NCI-H1694 treated with DMSO at 0.1 percent for 48 hours (cell line): ENCODE measurements around the gene PLEKHA7.
"Not testable (repeated sequence)": the region's sequence is repeated elsewhere in the genome, so short reads cannot be mapped to it uniquely, and the experiment has no call there.

ENCODE experiments used
- DNase-seq: peaks from one replicate; lab custom pipeline; 2025; lab: John Stamatoyannopoulos, UW

PLEKHA7 gene

DNA sequence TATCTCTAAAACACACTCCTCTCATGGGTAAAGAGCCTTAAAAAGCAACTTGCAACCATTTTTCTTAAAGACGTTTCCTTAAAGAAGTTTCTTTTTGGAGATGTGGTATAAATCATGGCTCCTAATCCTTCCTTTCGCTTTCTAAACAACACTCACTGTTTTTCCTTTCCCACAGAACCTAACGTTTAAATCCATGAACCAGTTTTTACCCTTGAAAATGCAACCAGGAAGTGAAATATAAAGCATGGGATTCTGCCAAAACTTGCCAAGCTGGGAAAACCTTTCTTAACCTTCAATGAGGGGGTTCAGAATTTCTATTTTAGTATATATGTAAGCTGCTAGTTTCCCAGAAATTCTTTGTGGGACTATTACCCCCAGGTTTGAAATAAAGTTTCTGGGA lies 8.6 kb downstream of the PLEKHA7 start:
- DNase-seq = no peak

DNA sequence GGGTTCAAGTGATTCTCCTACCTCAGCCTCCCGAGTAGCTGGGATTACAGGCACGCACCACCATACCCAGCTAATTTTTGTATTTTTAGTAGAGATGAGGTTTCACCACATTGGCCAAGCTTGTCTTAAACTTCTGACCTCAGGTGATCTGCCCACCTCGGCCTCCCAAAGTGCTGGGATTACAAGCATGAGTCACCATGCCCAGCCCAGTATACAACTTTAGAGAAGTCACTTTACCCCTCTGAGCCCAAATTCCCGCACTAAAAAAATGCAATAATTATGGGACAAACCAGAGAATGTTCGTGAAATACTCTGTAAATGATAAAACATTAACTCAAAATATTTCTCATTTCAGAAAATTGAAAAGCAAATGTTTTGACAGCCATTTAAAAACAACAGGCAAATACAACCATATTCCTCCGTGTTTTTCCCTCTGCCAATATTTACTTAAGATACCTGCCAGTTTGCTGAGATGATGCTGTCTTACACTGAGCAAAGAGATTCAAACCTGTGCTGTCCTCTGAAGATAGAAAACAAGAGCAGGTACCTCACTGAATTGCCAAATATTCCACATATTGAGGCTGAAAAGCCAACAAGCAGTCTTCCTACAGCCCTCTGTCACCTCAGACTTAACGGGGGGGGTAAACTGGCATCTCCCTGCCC lies 9.6 kb downstream of the PLEKHA7 start:
- no peak for DNase-seq

DNA sequence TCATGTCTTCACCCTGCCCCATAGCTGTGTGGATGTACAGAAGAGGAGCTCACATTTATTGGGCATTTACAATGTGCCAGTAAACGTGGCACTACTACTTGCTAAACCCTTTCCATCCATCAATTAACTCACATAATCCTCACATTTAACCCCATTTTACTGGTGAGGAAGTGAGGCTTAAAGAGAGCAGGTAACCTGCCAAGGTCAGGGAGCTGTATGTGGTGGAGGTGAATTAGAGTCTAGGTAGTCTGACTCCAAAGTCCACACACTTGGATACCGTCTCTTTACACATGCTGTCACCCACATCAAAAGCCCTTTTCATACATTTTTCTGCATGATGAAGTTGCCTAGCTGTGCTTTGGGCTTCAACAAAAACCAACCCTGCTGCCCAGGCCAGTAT lies 10.8 kb downstream of the PLEKHA7 start:
- DNase-seq = no peak

DNA sequence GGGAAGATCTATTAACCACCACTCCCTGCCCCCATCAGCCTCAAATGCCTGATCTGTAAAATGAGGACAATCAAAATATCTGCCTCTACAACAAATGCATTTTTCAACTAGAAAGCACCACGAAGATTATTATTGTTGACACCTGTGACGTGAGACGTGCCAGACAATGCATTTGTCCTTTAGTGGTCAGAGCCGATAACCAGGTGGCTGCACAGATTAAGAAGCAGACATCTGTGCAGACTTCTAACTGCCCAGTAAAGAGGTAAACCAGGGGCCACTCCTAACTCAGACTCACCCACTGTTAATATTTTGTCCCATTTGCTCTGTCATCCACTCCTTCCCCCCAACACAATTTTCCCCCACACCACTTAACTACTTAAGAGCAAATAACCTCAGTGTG lies 11.7 kb downstream of the PLEKHA7 start:
- no peak for DNase-seq

DNA sequence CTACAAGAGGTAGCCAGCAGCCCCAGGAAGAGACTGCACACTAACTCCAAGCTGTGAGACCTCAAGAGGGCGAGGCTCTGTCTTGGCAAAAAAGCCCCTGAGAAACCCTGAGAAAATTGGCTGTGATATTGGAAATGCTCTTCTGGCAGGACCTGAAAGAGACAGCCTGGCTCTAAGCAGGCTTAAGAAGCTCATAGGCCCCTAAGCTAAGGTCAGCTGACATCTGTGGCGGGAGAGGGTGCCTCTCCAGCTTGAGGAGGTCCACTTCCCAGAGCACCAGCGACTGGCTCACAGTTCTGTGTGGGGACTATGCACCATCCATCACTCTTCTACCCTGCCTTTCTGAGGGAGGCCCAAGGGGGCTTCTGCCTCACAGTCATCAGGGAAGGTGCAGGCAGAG lies 12.4 kb downstream of the PLEKHA7 start:
- DNase-seq = no peak

DNA sequence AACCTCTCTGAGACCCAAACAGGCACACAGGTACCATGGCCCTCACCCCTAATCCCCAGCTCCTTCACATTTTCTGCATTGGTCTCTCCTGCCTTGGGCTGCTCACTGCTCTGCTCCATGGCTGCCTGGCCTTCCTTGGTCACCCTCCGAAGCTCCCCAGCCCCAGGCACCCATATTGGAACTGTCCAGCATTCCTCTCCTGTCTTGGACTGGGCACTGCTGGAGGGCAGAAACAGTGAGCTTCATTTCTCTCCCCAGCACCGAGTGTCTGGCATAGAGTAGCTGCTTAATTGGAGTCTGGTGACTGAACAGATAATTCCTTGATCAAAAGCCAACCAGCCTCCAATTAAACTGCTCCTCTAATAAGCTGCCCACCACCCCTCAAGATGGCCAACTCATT lies 13.2 kb downstream of the PLEKHA7 start:
- no peak for DNase-seq

DNA sequence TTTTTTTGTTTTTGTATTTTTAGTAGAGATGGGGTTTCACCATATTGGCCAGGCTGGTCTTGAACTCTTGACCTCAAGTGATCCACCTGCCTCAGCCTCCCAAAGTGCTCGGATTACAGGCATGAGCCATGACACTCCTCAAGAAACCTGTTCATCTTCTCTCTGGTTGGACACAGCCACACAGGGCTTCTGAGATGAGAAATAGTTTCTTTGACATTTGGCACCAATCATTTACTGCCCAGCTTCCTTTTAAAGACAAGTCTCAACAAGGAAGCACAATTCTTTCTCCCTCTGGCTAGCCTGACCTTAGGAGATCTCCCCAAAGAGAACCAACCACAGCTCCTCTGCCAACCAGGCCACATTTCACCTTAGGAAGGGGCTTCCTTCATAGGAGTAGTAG lies 14.0 kb downstream of the PLEKHA7 start:
- DNase-seq = not testable (repeated sequence)

DNA sequence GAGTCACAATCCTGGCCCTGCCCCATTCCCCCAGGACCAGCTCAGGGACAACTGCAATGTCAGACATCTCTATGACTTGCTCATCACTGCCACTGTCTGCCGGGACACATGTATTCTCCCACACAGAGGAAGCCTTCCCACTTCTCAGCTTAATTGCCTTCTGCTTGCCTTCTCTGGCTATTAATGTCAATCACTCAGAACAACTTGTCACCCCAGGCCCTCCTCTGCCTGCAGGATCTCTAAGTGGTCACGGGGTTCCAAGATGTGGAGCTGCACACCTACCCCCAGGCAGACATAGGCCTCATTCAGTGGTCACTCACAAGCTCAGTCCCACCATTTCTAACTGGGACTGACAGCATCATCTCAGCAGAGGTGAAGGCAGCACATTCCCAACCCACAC lies 15.1 kb downstream of the PLEKHA7 start:
- DNase-seq = no peak

DNA sequence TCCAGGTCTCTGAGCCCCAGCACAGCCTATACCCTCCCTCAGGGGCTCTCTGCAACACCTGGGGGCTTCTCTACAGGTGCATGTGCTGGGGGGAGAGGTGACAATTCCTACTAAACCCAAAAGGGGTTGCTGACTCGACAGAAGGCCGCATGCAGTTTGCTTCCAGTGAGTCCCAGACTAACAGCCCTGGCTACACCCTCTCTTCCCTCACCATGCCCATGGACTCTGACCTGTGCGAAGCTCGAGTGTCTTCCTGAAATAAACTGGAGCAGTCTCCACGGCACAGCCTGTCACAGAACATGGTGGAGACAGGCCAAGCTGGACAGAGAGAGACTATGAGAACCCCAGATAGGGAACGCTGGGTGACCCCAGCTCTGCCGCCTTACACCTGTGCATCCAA lies 16.6 kb downstream of the PLEKHA7 start:
- no peak for DNase-seq

DNA sequence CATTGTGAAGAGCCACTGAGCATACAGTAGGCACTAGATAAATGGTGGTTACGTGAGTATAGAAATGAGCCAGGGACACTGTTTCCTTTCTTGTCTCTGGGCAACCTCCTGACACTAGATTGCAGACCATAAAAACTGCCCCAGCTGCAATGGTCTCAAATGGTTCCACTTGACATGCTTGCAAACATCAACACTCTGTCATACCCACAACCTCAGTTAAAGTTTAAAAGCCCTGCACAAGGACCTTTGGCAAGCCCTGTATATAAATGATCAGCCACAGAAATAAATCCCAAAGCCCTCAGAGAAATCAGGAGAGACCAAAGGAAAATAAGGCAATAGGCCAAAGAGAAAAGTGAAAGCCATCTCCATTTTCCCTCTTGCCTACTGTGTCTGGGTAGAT lies 20.7 kb downstream of the PLEKHA7 start:
- DNase-seq = no peak

DNA sequence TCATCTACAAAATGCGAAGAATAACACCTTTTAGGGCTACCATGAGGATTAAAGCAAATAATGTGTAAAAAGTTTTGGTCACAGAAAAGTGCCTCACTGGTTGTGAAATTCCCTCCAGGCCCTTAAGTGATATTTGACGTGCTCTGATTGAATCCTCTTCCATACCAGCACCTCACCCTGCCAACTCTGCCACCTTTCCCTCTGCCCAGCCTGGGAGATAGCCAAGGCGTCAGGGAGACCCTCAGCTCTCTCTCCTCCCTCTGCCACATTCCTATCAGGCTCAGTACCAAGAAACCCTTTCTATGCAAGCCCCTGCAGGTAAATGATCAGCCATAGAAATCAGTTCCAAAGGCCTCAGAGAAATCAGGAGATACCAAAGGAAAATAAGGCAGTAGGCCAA lies 21.4 kb downstream of the PLEKHA7 start:
- no peak for DNase-seq

DNA sequence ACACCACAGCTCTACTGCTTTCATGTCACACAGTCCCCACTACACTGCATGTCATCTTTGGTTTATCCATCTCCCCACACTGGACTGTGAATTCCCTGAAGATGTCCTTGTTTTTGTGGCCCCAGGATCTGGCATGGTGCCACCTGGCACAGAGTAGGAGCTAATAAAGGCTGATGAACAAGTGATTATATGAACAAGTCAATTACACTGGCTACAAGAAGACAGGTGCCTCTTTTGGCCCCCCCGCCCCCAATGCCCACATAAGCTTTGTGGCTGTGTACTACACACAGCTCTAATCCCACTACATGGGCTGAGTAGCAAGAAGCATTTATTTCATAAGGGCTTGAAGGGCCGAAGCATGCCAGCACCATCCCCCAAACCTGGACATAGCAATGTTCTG lies 24.7 kb downstream of the PLEKHA7 start:
- no peak for DNase-seq

DNA sequence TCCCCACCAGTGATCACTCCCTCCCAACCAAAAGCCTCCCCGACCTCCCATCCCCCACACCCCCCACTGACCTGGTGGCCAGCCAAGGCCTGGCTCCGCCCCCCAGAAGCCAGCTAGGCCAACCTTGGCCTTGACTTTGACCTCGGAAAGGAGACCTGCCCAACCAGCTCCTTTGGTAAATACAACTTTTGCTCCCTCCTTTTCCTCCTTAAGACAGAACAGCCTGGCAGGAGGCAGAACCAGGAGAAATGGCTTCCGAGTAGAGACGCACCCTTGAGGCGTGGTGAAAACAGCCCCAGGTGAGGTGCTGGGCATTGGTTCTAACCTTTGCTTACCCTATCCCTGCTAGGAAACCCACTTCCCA lies 27.0 kb downstream of the PLEKHA7 start:
- no peak for DNase-seq

DNA sequence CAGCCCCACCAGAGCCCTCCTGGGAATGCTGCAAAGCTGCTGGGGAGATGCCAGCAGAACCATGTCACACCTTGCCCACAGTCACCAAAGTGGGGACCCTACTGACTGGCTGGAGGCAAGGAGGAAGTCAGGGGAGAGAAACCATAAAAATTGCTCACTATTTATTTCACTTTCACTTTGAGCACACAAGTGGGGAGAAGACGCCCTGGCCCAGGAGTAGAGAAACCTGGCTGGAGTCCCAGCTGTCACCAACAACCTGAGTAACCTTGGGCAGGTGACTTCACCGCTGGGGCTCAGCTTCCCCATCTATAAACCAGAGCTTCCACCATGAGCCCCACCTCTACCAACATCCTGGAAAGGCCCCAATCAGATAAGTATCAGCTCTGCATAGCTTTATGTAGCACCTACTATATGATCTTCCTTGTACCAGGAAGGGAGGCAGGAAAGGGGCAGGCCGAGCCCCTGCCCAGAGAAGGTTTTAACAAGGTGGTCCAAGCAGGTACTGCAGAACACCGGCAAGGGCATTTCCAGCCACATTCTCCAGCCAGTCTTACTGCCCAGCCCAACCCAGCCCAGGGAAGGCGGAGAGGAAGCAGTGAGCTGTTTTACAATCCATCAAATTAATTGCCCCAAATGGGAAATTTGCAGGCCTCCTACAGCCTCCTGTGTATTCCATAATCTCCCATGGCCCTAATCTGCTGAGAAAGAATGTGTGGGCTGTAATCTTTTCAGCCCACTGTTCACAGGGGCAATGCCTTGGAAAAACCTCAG lies 27.6 kb downstream of the PLEKHA7 start:
- no peak for DNase-seq

DNA sequence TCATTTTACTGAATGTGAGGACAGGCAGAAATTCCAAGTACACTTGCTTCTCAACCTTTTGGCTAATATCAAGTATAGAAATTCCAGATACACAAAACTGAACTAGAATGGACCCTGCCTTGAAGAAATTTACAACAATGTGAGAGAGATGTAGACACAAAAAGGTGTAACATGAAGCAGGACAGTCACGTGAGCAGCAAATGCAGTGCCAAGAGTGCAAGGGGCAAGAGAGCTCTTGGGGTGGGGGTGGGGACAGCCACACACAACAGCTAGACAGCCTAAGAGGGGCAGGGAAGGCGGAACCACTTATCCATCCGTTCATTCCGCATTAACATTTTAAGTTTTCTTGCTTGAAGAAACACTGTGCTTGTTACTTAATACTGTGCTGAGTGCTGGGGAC lies 28.9 kb downstream of the PLEKHA7 start:
- DNase-seq = no peak

DNA sequence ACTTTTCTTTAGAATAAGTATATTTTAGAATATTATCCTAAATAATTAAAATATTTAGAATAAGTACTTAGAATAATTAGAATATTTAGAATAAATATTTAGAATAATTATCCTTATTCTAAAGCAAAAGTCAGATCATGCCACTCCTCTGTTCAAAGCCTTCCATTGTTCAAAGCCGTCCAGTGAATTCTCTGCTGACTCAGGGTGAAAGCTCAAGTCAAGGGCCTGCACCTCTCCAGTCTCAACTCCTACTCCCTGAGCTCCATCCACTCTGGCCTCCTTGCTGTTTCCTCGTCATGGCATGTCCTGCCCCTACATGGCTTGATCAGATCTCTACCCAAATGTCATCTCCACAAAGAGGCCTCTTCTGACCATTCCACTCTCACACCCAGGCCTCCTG lies 30.0 kb downstream of the PLEKHA7 start:
- DNase-seq = no peak

DNA sequence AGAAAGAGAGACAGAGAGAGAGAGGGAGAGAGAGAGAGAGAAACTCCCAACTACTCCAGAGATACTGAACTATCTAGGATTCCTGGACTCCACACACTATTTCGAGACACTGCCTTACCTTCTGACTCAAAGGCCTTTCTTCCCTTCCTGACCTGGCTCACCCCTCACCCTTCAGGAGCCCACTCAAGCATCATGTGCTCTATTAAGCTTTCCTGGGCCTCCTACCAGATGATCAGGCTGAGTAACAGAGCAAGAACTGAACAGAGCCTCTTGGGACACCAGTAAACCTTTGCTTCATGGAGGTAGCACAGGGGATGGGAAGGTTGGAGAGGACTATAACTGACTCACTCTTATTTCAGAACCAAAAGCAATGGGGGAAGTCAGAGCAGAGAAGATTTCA lies 31.4 kb downstream of the PLEKHA7 start:
- no peak for DNase-seq

DNA sequence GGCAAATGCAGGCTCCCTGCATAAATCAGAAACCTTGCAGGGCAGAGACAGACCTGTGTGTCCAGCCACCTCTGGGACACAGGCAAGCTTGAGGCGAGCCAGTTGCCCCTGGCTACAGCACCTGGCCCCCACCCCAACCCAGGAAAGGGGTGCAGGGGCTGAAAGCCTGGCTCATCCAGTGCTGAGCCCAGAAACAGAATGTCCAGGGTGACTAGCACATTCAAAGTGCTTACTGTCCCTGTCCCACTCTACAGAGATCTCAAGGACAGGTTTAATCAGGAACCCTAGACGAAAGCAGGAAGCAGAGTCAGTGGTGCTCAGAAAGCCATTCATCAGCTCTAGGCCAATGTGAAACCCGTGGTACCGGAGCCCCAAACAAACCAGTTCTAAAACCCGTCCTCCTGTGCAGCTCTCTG lies 31.9 kb downstream of the PLEKHA7 start:
- no peak for DNase-seq

DNA sequence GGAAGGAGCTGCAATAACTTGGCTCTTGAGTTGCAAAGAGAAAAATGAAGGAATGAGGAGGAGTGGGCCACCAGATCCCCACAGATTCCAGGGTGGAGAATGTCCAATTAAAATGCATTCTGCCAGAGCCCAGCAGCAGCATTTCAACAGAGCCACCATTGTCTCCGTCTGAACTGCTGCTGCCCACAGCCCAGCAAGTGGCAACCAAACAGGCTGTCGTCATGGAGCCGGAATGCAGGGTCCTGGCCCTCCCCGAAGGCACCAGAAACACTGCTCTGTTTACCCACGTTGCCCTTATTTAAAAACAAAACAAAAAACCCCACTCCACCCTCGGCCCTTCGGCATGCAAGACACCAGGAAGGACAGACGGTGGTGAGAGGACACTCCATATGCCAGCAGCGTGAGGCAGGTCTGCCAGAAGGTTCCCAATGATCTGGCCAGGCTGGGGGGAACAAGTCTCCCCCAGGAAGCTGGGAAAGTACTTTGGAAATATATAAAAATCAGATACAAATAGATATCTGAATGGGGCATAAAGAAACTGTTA lies 32.5 kb downstream of the PLEKHA7 start:
- no peak for DNase-seq

DNA sequence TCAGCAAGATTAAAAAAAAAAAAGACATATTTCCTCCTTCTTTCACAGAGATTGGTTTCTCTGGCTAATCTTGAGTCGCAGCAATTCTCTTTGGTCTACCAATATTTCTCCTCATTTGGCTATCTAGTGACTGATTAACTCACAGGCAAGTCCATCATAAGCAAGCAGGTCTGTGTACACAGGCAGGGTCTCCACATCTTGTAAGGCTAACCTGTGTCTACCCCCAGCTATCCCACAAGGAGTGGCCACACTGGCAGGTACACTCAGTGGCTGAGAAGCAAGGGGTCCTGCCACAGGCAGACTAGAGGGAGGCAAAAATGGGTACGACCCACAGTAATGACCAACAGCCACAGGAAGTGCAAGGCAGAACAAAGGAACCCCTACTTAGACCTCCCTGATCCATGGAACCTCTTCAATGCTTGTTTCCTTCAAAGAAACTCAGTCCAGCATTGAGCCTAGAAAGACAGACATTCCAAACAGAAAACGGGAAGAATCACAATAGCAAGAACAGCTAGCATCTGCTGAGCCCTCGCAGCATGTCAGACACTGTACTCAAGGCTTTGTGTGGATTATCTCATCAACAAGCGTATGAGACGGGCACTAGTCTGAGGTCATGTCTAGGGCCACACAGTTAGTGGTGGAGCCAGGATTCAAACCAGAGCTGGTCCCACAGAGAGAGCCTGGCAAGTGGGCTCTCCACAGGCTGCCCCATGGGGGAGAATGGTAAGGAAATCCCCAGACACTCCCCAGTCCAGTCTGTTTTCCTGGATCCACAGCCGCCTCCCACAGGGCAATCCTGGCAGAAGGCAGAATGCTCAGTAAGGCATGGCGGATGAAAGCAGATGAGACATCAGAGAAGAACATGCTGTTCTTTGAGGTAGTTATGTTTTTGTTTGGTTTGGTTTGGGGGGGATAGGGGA lies 34.3 kb downstream of the PLEKHA7 start:
- no peak for DNase-seq

DNA sequence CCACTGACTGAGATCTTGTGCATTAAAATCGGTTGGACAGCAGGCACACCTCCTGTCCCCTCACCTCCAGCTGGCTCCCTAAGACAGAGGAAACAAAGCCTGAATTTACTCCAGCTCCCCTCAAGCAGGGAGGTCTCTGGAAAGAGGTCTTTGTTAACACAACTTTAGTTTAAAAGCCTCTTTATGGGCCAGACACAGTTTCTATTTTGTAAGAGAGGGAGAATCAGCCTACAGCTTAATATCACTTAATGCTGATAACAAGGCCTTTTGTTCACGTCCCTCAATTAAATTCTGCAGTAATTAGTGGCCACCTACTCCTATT lies 36.3 kb downstream of the PLEKHA7 start:
- DNase-seq = no peak

DNA sequence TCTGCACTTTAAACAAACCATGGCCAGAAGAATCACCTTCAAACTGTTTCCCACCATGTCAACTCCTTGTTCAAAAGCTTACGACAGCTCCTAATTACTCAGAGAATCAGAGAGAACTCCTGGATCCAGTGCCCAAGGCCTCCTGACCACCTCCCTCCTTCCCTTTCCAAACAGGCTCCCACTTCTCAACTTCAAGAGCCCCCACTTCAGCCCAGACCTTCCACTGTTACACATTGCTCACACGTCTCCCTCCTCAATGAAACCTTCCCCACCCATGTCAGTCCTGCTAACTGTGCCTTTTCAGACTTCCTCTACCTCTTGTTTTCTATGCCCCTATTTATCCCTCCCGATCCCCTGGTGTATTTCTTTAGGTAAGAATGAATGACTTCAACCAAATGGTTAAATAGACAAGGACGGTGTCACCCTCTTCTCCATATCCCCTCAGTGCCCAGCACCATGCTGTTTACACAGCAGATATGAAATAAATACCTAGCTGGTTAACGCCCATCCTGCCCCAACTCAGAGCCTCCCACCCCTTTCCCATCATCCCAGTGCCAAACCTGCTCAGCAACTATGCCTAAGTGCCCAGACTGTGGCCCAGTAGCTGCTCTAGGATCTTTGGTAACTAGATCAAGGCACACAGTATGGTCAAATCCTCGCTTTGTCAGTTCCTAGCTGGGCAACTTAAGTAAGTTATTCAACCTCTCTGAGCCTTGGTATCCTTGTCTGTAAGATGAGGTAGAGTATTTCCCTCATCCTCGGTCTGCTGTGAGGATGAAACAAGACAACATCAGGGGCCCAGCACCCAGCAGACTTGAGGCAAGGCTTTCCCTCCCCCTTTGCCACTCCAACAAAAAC lies 36.8 kb downstream of the PLEKHA7 start:
- DNase-seq = no peak
